SU-DHL-6 (cell line): ENCODE measurements around the gene POU2F3.

Experiments
- H2AFZ ChIP-seq: fragments of 200-600 bp; sonication (generic); 2 replicates; pipeline ENCODE4 v1.6.1; 2014; ENCODE audit warnings: low read depth, mild to moderate bottlenecking, moderate library complexity, mixed read lengths, antibody characterized with exemption, low read length; ENCODE audit not compliant: severe bottlenecking
- H3F3A ChIP-seq: fragments of 200-600 bp; shearing (Covaris generic); 2 replicates; pipeline ENCODE4 v1.6.0; 2016; ENCODE audit warnings: antibody characterized with exemption, mild to moderate bottlenecking; ENCODE audit not compliant: insufficient read depth
- H3K27ac ChIP-seq: fragments of 200-600 bp; sonication (generic); 2 replicates; pipeline ENCODE4 v1.5.1; 2016; ENCODE audit warnings: low read depth, mild to moderate bottlenecking, low read length, moderate library complexity, mixed read lengths
- H3K27me3 ChIP-seq: fragments of 200-600 bp; sonication (generic), shearing (Covaris generic); 2 replicates; pipeline ENCODE4 v1.6.0; 2014; ENCODE audit warnings: mild to moderate bottlenecking, low read length
- H3K36me3 ChIP-seq: fragments of 200-600 bp; sonication (generic); 2 replicates; pipeline ENCODE4 v1.6.1; 2014; ENCODE audit warnings: mild to moderate bottlenecking, low read length, mixed read lengths
- H3K4me2 ChIP-seq: fragments of 300-600, 200-600 bp; shearing (Covaris generic), sonication (generic); 2 replicates; pipeline ENCODE4 v1.6.0; 2014; ENCODE audit warnings: low read length, low read depth, mild to moderate bottlenecking; ENCODE audit not compliant: poor library complexity, severe bottlenecking
- H3K4me3 ChIP-seq: fragments of 200-600 bp; sonication (generic); 2 replicates; pipeline ENCODE4 v1.5.1; 2014; ENCODE audit warnings: antibody characterized with exemption, low read length, mild to moderate bottlenecking, mixed read lengths; ENCODE audit not compliant: insufficient read depth, poor library complexity, severe bottlenecking
- H3K79me2 ChIP-seq: fragments of 200-600 bp; sonication (generic); 2 replicates; pipeline ENCODE4 v1.6.1; 2014; ENCODE audit warnings: mild to moderate bottlenecking, low read length, moderate library complexity; ENCODE audit not compliant: insufficient read depth
- H3K9ac ChIP-seq: fragments of 200-600 bp; sonication (generic); 2 replicates; pipeline ENCODE4 v1.7.0; 2014; ENCODE audit warnings: mild to moderate bottlenecking, low read length
- H3K9me2 ChIP-seq: fragments of 200-600 bp; sonication (generic); replicated peaks from 2 replicates; pipeline ENCODE4 v1.6.1; 2014; ENCODE audit warnings: low read length; ENCODE audit not compliant: insufficient read depth
- H3K9me3 ChIP-seq: fragments of 200-600 bp; sonication (generic); 2 replicates; pipeline ENCODE4 v1.6.1; 2014; ENCODE audit warnings: low read length, mixed read lengths; ENCODE audit not compliant: insufficient read depth
- H4K20me1 ChIP-seq: fragments of 200-600 bp; sonication (generic); 2 replicates; pipeline ENCODE4 v1.6.1; 2014; ENCODE audit warnings: low read depth, mild to moderate bottlenecking, antibody characterized with exemption, low read length, moderate library complexity, mixed read lengths
- CTCF ChIP-seq: fragments of 200-600 bp; sonication (generic); IDR thresholded peaks from one replicate; pipeline ENCODE4 v1.5.1; 2017; ENCODE audit warnings: antibody characterized with exemption, mild to moderate bottlenecking, low read length, moderate library complexity; ENCODE audit not compliant: insufficient read depth, poor library complexity, severe bottlenecking
- EZH2phosphoT487 ChIP-seq: fragments of 200-600 bp; sonication (generic), shearing (Covaris generic); conservative IDR thresholded peaks from 2 replicates; pipeline ENCODE4 v1.6.1; 2018; ENCODE audit warnings: mild to moderate bottlenecking, antibody characterized with exemption, low read length, moderate library complexity, mixed read lengths

Gene POU2F3

GRCh38 chr11:120198787-120199469, 41.0 kb upstream of the POU2F3 start:
- Histone ChIP-seq H3K36me3 (no peaks in the 10 kb centered on the region), H3K27me3 (no peaks in the 10 kb centered on the region; the same call in 1 of the 2 replicates), H2AFZ (no peak overlapping the region), H4K20me1 (no peaks in the 10 kb centered on the region), H3K9me3 (no peaks in the 10 kb centered on the region), H3K79me2 (no peaks in the 10 kb centered on the region), H3F3A (no peaks in the 10 kb centered on the region), H3K27ac (no peak overlapping the region), H3K9ac (no peak overlapping the region), H3K9me2 (no peaks in the 10 kb centered on the region), H3K4me2 (no peak overlapping the region), H3K4me3 (no peak overlapping the region)
- TF ChIP-seq CTCF = no peak
- no peak for TF ChIP-seq EZH2phosphoT487

- TF ChIP-seq CTCF (no peak), EZH2phosphoT487 (no peak)
- Histone ChIP-seq H2AFZ (no peak overlapping the region), H3K4me2 (no peak overlapping the region), H3K9ac (no peak overlapping the region), H3K4me3 (no peak overlapping the region), H3K36me3 (no peaks in the 10 kb centered on the region), H3K27me3 (no peaks in the 10 kb centered on the region; the same call in 1 of the 2 replicates), H3F3A (no peaks in the 10 kb centered on the region), H3K9me2 (no peaks in the 10 kb centered on the region), H3K27ac (no peak overlapping the region), H3K9me3 (no peaks in the 10 kb centered on the region), H3K79me2 (no peaks in the 10 kb centered on the region), H4K20me1 (no peaks in the 10 kb centered on the region)
Measured at GRCh38 chr11:120199613-120200012, 40.3 kb upstream of the POU2F3 start.

DNA sequence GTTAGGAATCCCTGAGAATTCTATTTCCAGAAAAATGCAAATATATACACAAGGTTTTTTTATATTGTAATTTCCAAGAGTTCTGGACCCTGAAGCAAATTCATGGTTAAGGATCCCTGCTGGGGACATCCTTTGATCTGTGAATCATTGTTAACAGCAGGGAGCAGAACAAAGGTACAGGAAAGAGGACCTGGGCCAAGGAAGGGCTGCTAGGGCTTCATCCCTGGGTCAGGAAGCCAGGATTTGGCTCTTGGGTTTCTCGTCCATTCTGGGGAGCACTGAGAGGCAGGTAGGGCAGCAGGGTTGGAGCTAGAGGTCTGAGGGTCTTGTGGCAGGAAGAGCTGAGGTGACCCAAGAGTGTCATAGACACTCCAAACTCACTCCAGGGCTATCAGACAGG, 39.3 kb upstream of the POU2F3 start:
- Histone ChIP-seq H4K20me1 (no peaks in the 10 kb centered on the region), H3F3A (no peaks in the 10 kb centered on the region), H3K9me3 (no peaks in the 10 kb centered on the region), H3K79me2 (no peaks in the 10 kb centered on the region), H2AFZ (no peak overlapping the region), H3K9ac (no peak overlapping the region), H3K27me3 (no peaks in the 10 kb centered on the region; the same call in 1 of the 2 replicates), H3K4me2 (no peak overlapping the region), H3K4me3 (no peak overlapping the region), H3K36me3 (no peaks in the 10 kb centered on the region), H3K9me2 (no peaks in the 10 kb centered on the region), H3K27ac (no peak overlapping the region)
- TF ChIP-seq EZH2phosphoT487 (no peak), CTCF (no peak)
